Vagina (tissue), 2 donors: ENCODE measurements around the gene P2RX6. TPM values are rescaled to one million over a fixed set of nuclear protein-coding genes. Genes with fewer than 3 reads are reported as not detected.
A peak's percentile ranks its signal among the peaks of the same experiment; 100 is the strongest.

ENCODE experiments used
- DNase-seq, 2 donors: peaks; one replicate each; pipeline ENCODE4 v3.0.0-alpha.2; 2017; ENCODE audit errors: extremely low spot score in 2 of 2
- H3K27ac ChIP-seq: fragments of 200-600 bp; sonication (generic); one replicate; pipeline ENCODE4 v1.5.1; 2019
- H3K27me3 ChIP-seq: fragments of 200-600 bp; sonication (generic); one replicate; pipeline ENCODE4 v1.5.1; 2019
- H3K36me3 ChIP-seq, 2 donors: fragments of 200-600 bp; sonication (generic); one replicate each; pipeline ENCODE4 v1.5.1; 2017 to 2019
- H3K4me1 ChIP-seq: fragments of 200-600 bp; sonication (generic); one replicate; pipeline ENCODE4 v1.5.1; 2019
- H3K4me3 ChIP-seq, 2 donors: fragments of 200-600 bp; sonication (generic); 1 replicate in 1 of 2; 2 replicates in 1 of 2; pipeline ENCODE4 v1.5.1; 2016 to 2019
- H3K9me3 ChIP-seq: fragments of 200-600 bp; sonication (generic); one replicate; pipeline ENCODE4 v1.5.1; 2019
- CTCF ChIP-seq, 3 experiments: fragments of 450-650 bp in 2 of 3; fragments of 200-600 bp in 1 of 3; sonication (generic) in 1 of 3; IDR thresholded peaks; one replicate each; pipeline ENCODE4 v1.5.1; 2017 to 2019; ENCODE audit warnings: antibody characterized with exemption in 3 of 3, mild to moderate bottlenecking in 2 of 3, moderate library complexity in 2 of 3
- POLR2A ChIP-seq, 2 donors: fragments of 450-650 bp; IDR thresholded peaks; one replicate each; pipeline ENCODE4 v1.6.1; 2017; ENCODE audit warnings: antibody characterized with exemption in 2 of 2, mild to moderate bottlenecking in 2 of 2, moderate library complexity in 2 of 2
- POLR2AphosphoS5 ChIP-seq, 2 donors: sonication (generic); formaldehyde crosslinking; IDR thresholded peaks; one replicate each; pipeline ENCODE4 v1.9.0; 2017; ENCODE audit warnings: antibody characterized with exemption in 2 of 2, mild to moderate bottlenecking in 2 of 2, low read depth in 1 of 2; ENCODE audit not compliant: insufficient read depth in 1 of 2
- intact Hi-C: fragments of 100-400 bp; cut with DNase I; formaldehyde crosslinking; loops from one replicate; pipeline ENCODE4 v1.15.1; 2023
- total RNA-seq: library from RNA; depleted of rRNA; stranded (reverse); fragments of >200 nt; gene quantifications from one replicate; pipeline ENCODE4 v1.2.3, GENCODE V29; 2016

Gene P2RX6
- total RNA-seq, 1 donor from 2014 or later, result 1.7 TPM

- intact Hi-C loops, result no loop called here
- peak overlapping the region in 1 of 2 donors; percentile 51 for H3K4me3 ChIP-seq
Observed at GRCh38 chr22:20999350-21000206, 15.4 kb upstream of the P2RX6 start.

DNA sequence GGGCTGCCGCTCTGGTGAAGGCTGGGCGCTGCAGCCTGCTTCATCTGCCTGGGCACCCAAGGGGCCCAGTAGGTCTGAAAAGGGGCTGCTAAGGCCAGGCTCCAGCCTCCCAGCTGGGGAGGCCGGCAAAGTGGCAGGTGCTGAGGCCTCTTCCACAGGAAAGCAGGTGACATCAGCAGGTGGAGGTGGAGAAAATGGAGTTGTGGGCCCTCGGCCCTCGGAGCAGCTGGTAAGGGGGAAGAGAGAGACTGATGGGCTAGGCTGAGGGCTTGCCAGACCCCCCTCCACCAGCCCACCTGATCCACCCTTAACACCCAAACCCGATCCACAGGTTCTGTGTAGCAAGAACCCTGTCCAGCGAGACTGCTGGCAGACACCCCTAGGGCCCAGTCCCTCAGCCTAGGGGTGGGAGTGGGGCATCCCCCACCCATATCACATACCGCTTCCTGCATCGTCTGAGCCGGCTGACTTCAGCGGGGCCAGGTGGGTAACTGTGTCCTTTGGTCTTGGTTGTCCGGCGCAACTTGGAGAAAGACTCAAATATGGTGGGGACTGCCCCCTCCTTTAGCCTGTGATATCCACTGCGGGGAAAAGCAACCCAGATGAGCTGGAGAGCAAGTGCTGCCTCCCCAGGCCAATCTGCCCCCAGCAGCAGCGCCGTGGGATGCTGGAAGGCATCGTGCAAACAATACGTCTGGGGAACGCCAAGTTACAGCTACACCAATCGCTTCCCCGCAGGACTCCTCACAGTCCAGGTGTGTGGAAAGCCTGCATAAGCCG, 14.6 kb upstream of the P2RX6 start:
- H3K4me3 ChIP-seq, result peak overlapping the region; percentile 51 to 79
- peak overlapping the region; percentile 95 for H3K27ac ChIP-seq
- H3K27me3 ChIP-seq, result no peaks in the 10 kb centered on the region
- H3K4me1 ChIP-seq, result peaks cover 37% of the 10 kb centered on the region
- H3K36me3 ChIP-seq, result peaks cover 0 to 32% of the 10 kb centered on the region in 2 donors
- intact Hi-C loops, result no loop called here
- no peaks in the 10 kb centered on the region for H3K9me3 ChIP-seq
- no peak for DNase-seq
- no peak for TF ChIP-seq CTCF (IDR thresholded peaks at IDR 0.05)
- no peak for TF ChIP-seq POLR2A (IDR thresholded peaks at IDR 0.05)
- TF ChIP-seq POLR2AphosphoS5 (IDR thresholded peaks at IDR 0.05; ENCODE audit: insufficient read depth in 1 of 2, low read depth in 1 of 2), result no peak

More at GRCh38 chr22:20999350-21000206, 15.4 kb upstream of the P2RX6 start:
- H3K9me3 ChIP-seq, result no peaks in the 10 kb centered on the region
- peaks cover 0 to 32% of the 10 kb centered on the region in 2 donors for H3K36me3 ChIP-seq
- H3K27me3 ChIP-seq, result no peaks in the 10 kb centered on the region
- peak overlapping the region; percentile 95 for H3K27ac ChIP-seq
- peaks cover 37% of the 10 kb centered on the region for H3K4me1 ChIP-seq
- TF ChIP-seq CTCF (IDR thresholded peaks at IDR 0.05) (no peak), POLR2A (IDR thresholded peaks at IDR 0.05) (no peak), POLR2AphosphoS5 (IDR thresholded peaks at IDR 0.05; ENCODE audit: insufficient read depth in 1 of 2, low read depth in 1 of 2) (no peak)
- DNase-seq, result no peak

DNA sequence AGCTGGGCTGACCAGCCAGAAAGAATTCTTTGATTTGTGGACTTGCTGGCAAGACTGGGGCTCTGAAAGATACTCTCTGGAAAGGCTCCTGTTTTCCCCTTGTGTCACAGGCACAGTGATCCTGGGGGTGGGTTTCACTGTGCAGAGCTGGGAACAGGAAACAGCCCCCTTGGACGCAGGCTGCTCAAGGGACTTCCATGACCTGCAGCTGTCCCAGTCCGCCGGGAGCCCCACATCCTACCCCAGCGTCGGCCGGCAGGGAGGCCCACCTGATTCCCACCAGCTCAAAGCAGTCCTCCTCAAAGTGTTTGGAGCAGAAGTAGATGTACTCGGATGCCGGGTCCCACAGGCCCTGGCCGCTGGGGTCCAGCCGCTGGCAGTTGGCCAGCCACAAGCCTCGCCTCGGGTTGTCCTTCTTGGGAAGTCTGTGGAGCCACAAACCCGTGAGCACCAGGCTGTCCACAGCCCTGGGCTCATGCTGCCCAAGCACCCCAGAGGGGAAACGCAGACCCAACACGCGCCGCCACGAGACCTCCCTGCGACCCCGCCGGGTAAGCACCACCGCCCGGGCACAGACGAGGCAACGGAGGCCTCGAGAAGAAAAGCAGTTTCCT, 13.9 kb upstream of the P2RX6 start:
- TF ChIP-seq POLR2AphosphoS5 (IDR thresholded peaks at IDR 0.05; ENCODE audit: insufficient read depth in 1 of 2, low read depth in 1 of 2), result no peak
- TF ChIP-seq POLR2A (IDR thresholded peaks at IDR 0.05), result no peak
- no peak for TF ChIP-seq CTCF (IDR thresholded peaks at IDR 0.05)

DNA sequence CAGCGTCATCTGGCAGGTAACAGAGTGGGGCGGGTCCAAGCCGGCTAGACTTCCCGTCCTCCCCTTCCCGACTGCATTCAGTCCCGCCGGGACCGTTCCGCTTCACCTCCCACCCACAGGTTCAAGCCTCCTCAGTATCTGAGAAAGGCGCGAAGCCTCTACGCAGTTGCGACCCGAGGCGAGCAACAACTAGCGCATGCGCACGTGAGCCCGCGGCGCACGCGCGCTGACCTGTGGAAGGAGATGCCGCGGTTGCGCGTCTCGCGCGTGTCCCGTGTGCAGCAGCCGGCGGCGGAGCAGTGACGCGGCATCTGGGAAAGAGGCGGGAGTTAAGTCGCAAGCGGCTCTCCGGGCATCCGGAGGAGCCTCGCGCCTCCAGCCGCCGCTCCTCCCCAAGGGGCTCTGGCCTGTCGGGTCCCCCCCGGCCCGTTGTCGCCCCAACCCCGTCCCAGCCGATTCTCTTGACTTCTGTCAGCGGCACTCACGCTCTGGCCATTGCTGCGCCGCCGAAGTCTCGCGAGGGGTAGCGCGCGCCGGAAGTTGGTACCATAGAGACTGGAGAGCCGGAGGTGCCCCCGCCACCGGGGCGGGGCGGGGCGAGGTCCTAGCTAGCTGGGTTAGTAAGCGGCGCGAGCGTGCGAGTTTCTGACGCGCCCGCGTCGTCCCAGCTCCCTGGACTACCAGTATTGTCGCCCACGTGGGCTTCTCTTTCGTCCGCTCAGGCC, 13.2 kb upstream of the P2RX6 start, which contains the start of gene THAP7:
Gene THAP7, minus strand, starts transcription at position 518 of the 725 bp plus-strand sequence. Its CDS starts 207 bp downstream, at position 311.
- Histone ChIP-seq H3K4me3 (peak within 1 kb of the TSS; percentile 51 to 79), H3K36me3 (peaks cover 0 to 19% of the 10 kb centered on the region in 2 donors), H3K9me3 (no peaks in the 10 kb centered on the region), H3K27ac (peak within 1 kb of the TSS; percentile 95), H3K27me3 (no peaks in the 10 kb centered on the region), H3K4me1 (peaks cover 37% of the 10 kb centered on the region)
- peak in 1 of 2 donors; percentile 98 for DNase-seq
- TF ChIP-seq POLR2AphosphoS5 (IDR thresholded peaks at IDR 0.05; ENCODE audit: insufficient read depth in 1 of 2, low read depth in 1 of 2) (peak; percentile 96 to 98), CTCF (IDR thresholded peaks at IDR 0.05) (peak in 1 of 3 experiments; percentile 7), POLR2A (IDR thresholded peaks at IDR 0.05) (peak in 1 of 2 donors; percentile 71)
- intact Hi-C loops, result no loop called here

More for the DNA sequence above, 13.9 kb upstream of the P2RX6 start:
- no peaks in the 10 kb centered on the region for H3K27me3 ChIP-seq
- intact Hi-C loops, result no loop called here
- H3K4me3 ChIP-seq, result peak overlapping the region; percentile 51 to 79
- no peaks in the 10 kb centered on the region for H3K9me3 ChIP-seq
- H3K36me3 ChIP-seq, result peaks cover 0 to 25% of the 10 kb centered on the region in 2 donors
- DNase-seq, result no peak
- H3K4me1 ChIP-seq, result peaks cover 37% of the 10 kb centered on the region
- peak overlapping the region; percentile 95 for H3K27ac ChIP-seq
